Fibroblast of upper back skin (primary cell): ENCODE measurements around the gene CLPX.
"Not testable (repeated sequence)": the region's sequence is repeated elsewhere in the genome, so short reads cannot be mapped to it uniquely, and the experiment has no call there.

Experiments
- DNase-seq: peaks from one replicate; pipeline ENCODE4 v3.0.0-alpha.2; 2013

The CLPX gene

GRCh38 chr15:65165875-65166274, 19.3 kb downstream of the CLPX start:
- DNase-seq = no peak

- no peak for DNase-seq
Observed at GRCh38 chr15:65164139-65164538, 21.0 kb downstream of the CLPX start.

GRCh38 chr15:65163041-65163440, 22.1 kb downstream of the CLPX start:
- no peak for DNase-seq

GRCh38 chr15:65156692-65157091, 28.4 kb downstream of the CLPX start:
- DNase-seq = no peak

- no peak for DNase-seq
Observed at GRCh38 chr15:65154720-65155119, 30.4 kb downstream of the CLPX start.

GRCh38 chr15:65147902-65148301, 37.2 kb downstream of the CLPX start:
- DNase-seq = no peak

- no peak for DNase-seq
Observed at GRCh38 chr15:65146438-65146837, 38.7 kb downstream of the CLPX start.

- not testable (repeated sequence) for DNase-seq
Observed at GRCh38 chr15:65138631-65139030, 46.5 kb downstream of the CLPX start.

GRCh38 chr15:65137893-65138292, 47.2 kb downstream of the CLPX start:
- DNase-seq = not testable (repeated sequence)

- not testable (repeated sequence) for DNase-seq
Observed at GRCh38 chr15:65137089-65137488, 48.1 kb downstream of the CLPX start.

GRCh38 chr15:65134538-65134937, 50.6 kb downstream of the CLPX start:
- no peak for DNase-seq

GRCh38 chr15:65133548-65134200, 51.5 kb downstream of the CLPX start, which contains the start of gene PDCD7:
Gene PDCD7, minus strand, starts transcription at chr15:65133808. Its CDS starts 27 bp downstream, at chr15:65133781.
- peak; percentile 91 for DNase-seq

GRCh38 chr15:65132878-65133547, 52.1 kb downstream of the CLPX start:
- peak; percentile 12 for DNase-seq

- DNase-seq = no peak
Observed at GRCh38 chr15:65130941-65131340, 54.2 kb downstream of the CLPX start.

- no peak for DNase-seq
Observed at GRCh38 chr15:65115542-65115941, 69.6 kb downstream of the CLPX start.

- DNase-seq = no peak
Observed at GRCh38 chr15:65115086-65115485, 70.1 kb downstream of the CLPX start, which contains the start of gene UBAP1L. Gene UBAP1L, minus strand, starts transcription at chr15:65115200. Its CDS starts 8,985 bp downstream, at chr15:65106215.

- peak; percentile 18 for DNase-seq
Observed at GRCh38 chr15:65110676-65111292, 74.4 kb downstream of the CLPX start.

GRCh38 chr15:65106011-65106590, 79.0 kb downstream of the CLPX start:
- no peak for DNase-seq

GRCh38 chr15:65105038-65105437, 80.1 kb downstream of the CLPX start:
- DNase-seq = no peak

GRCh38 chr15:65102912-65103311, 82.2 kb downstream of the CLPX start:
- no peak for DNase-seq

GRCh38 chr15:65101891-65102708, 83.0 kb downstream of the CLPX start:
- DNase-seq = no peak

- peak; percentile 65 for DNase-seq
Observed at GRCh38 chr15:65101411-65101890, 83.7 kb downstream of the CLPX start.

GRCh38 chr15:65100442-65100841, 84.7 kb downstream of the CLPX start:
- DNase-seq = no peak
